Upper lobe of left lung (tissue), 6 donors: ENCODE measurements around the gene L1CAM. TPM values are rescaled to one million over a fixed set of nuclear protein-coding genes. Genes with fewer than 3 reads are reported as not detected.

Source experiments
- ATAC-seq, 2 donors: fragments of 200-7000 bp; cut with Tn5 transposase; one replicate each; pipeline ENCODE4 v1.9.1; 2022; ENCODE audit warnings: mild to moderate bottlenecking in 2 of 2, moderate library complexity in 2 of 2; ENCODE audit not compliant: low FRiP score in 2 of 2
- DNase-seq, 2 donors: peaks; one replicate each; pipeline ENCODE4 v3.0.0-alpha.2; 2019 to 2020
- H3K27ac ChIP-seq, 4 donors: fragments of 200-600 bp; sonication (generic); one replicate each; pipeline ENCODE4 v1.5.1; 2016 to 2019
- H3K27me3 ChIP-seq, 4 donors: fragments of 200-600 bp; sonication (generic); one replicate each; pipeline ENCODE4 v1.5.1; 2017 to 2019
- H3K36me3 ChIP-seq, 4 donors: fragments of 200-600 bp; sonication (generic); one replicate each; pipeline ENCODE4 v1.5.1; 2016 to 2019
- H3K4me1 ChIP-seq, 4 donors: fragments of 200-600 bp; sonication (generic); one replicate each; pipeline ENCODE4 v1.5.1; 2018 to 2019
- H3K4me3 ChIP-seq, 4 donors: fragments of 200-600 bp; sonication (generic); one replicate each; pipeline ENCODE4 v1.5.1; 2017 to 2019; ENCODE audit warnings: mild to moderate bottlenecking in 2 of 4, moderate library complexity in 1 of 4
- H3K9me3 ChIP-seq, 4 donors: fragments of 200-600 bp; sonication (generic); one replicate each; pipeline ENCODE4 v1.5.1; 2018 to 2019
- EP300 ChIP-seq, 4 donors: sonication (generic); formaldehyde crosslinking; IDR thresholded peaks; one replicate each; pipeline ENCODE4 v1.5.1; 2017; ENCODE audit warnings: antibody characterized with exemption in 4 of 4, control low read depth in 2 of 4
- POLR2A ChIP-seq, 4 donors: fragments of 450-650 bp; IDR thresholded peaks; one replicate each; pipeline ENCODE4 v1.5.1; 2016 to 2017; ENCODE audit warnings: antibody characterized with exemption in 4 of 4, mild to moderate bottlenecking in 2 of 4
- POLR2AphosphoS5 ChIP-seq, 2 donors: sonication (generic); formaldehyde crosslinking; IDR thresholded peaks; one replicate each; pipeline ENCODE4 v1.5.1; 2017; ENCODE audit warnings: antibody characterized with exemption in 2 of 2
- WGBS, 2 donors: methylation state at CpG; one replicate each; pipeline ENCODE4 v1.1.5; 2017 to 2018; 5-methylcytosine and 5-hydroxymethylcytosine counted together
- total RNA-seq, 6 donors: library from RNA; depleted of rRNA in 4 of 6; stranded (reverse); fragments of >200 nt in 4 of 6; gene quantifications; one replicate each; pipeline versions ENCODE4 v1.1.0 to v1.2.1, GENCODE V29; 2016 to 2021
- TF ChIP-seq, protein P1 (sequence below), 6 experiments: fragments of 450-650 bp in 4 of 6; fragments of 200-600 bp in 2 of 6; sonication (generic) in 2 of 6; IDR thresholded peaks; one replicate each; pipeline ENCODE4 v1.5.1; 2016 to 2019; ENCODE audit warnings: antibody characterized with exemption in 6 of 6
- donor health status: DM: no; HTN: no; CAD: no; lungs with moderate emphysema.
- donor health status: DM: no; HTN: yes; CAD: no; lungs with severe emphysema.

L1CAM gene
- total RNA-seq, 6 donors from 2014 or later, result 0.52 to 10.0 (median 1.1) TPM; not detected in 1

GRCh38 chrX:153865685-153866084 is 20.3 kb downstream of the L1CAM start:
- H3K9me3 ChIP-seq, result no peaks in the 10 kb centered on the region
- no peak overlapping the region for H3K4me3 ChIP-seq
- TF ChIP-seq, protein P1, sequence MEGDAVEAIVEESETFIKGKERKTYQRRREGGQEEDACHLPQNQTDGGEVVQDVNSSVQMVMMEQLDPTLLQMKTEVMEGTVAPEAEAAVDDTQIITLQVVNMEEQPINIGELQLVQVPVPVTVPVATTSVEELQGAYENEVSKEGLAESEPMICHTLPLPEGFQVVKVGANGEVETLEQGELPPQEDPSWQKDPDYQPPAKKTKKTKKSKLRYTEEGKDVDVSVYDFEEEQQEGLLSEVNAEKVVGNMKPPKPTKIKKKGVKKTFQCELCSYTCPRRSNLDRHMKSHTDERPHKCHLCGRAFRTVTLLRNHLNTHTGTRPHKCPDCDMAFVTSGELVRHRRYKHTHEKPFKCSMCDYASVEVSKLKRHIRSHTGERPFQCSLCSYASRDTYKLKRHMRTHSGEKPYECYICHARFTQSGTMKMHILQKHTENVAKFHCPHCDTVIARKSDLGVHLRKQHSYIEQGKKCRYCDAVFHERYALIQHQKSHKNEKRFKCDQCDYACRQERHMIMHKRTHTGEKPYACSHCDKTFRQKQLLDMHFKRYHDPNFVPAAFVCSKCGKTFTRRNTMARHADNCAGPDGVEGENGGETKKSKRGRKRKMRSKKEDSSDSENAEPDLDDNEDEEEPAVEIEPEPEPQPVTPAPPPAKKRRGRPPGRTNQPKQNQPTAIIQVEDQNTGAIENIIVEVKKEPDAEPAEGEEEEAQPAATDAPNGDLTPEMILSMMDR (IDR thresholded peaks at IDR 0.05), result no peak
- TF ChIP-seq EP300 (IDR thresholded peaks at IDR 0.05) (no peak), POLR2A (IDR thresholded peaks at IDR 0.05) (no peak), POLR2AphosphoS5 (IDR thresholded peaks at IDR 0.05) (no peak)
- H3K36me3 ChIP-seq, result no peaks in the 10 kb centered on the region
- DNase-seq, result no peak
- peaks cover 0 to 6% (median 0%) of the 10 kb centered on the region in 4 donors for H3K27me3 ChIP-seq
- no peak for ATAC-seq
- WGBS, 2 donors, result 86 to 90% methylated on average over 5 to 9 of the region's 9 CpGs
- no peak overlapping the region for H3K27ac ChIP-seq
- no peaks in the 10 kb centered on the region for H3K4me1 ChIP-seq

- DNase-seq (no peak), ATAC-seq (no peak)
- no peaks in the 10 kb centered on the region for H3K4me1 ChIP-seq
- WGBS, 2 donors, result 94% methylated on average over 11 of the region's 11 CpGs; no CpG with 5 or more reads in 1 of the 2 donors
- H3K36me3 ChIP-seq, result no peaks in the 10 kb centered on the region
- peaks cover 0 to 6% (median 0%) of the 10 kb centered on the region in 4 donors for H3K27me3 ChIP-seq
- no peak overlapping the region for H3K27ac ChIP-seq
- no peak overlapping the region for H3K4me3 ChIP-seq
- TF ChIP-seq EP300 (IDR thresholded peaks at IDR 0.05), result no peak
- TF ChIP-seq, protein P1 (IDR thresholded peaks at IDR 0.05), result no peak
- H3K9me3 ChIP-seq, result no peaks in the 10 kb centered on the region
Measured at GRCh38 chrX:153865321-153865580, 20.7 kb downstream of the L1CAM start.

DNA sequence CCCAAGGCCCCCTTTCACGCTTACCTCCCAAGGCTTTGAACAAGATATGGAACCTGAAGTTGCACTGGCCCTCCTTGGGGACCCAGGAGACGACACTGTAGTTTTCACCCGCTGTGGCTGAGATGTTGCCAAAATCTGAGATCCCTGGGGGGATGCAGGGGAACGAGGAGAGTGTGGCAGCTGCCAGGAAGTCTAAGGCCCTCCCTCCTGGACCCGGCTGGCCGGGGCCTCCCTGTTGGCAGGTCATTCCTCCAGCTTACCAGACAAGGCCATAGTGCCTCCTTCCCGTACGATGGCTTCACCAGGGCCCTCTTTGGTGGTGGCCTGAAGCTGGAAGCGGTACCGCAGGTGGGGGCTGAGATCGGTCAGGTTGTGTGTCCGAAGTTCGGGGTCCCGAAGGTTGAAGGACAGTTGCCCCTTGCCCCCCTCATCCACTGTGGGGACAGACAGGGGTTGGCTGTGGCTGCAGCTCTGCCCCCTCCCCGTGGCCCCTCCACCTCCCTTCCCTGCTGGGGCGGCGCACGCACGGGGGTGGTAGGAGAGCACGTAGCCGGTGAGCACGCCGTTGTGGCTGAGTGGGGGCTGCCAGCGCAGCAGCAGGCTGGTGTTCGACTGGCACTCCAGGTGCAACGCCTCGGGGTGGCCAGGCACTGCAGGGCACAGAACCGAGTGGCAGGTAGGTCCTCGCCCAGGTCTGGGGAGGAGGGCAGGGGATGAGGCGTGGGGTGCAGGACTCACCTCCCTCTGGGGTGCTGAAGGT is 21.2 kb downstream of the L1CAM start:
- Histone ChIP-seq H3K27ac (no peak overlapping the region), H3K27me3 (peaks cover 0 to 6% (median 0%) of the 10 kb centered on the region in 4 donors), H3K4me1 (no peaks in the 10 kb centered on the region), H3K4me3 (no peak overlapping the region), H3K36me3 (no peaks in the 10 kb centered on the region), H3K9me3 (no peaks in the 10 kb centered on the region)
- DNase-seq, result no peak
- ATAC-seq, result no peak
- TF ChIP-seq, protein P1 (IDR thresholded peaks at IDR 0.05), result no peak
- TF ChIP-seq POLR2A (IDR thresholded peaks at IDR 0.05), result no peak
- no peak for TF ChIP-seq EP300 (IDR thresholded peaks at IDR 0.05)
- no peak for TF ChIP-seq POLR2AphosphoS5 (IDR thresholded peaks at IDR 0.05)
- 87% methylated on average over 30 of the region's 30 CpGs; no CpG with 5 or more reads in 1 of the 2 donors for WGBS, 2 donors

GRCh38 chrX:153864101-153864500 is 21.9 kb downstream of the L1CAM start:
- Histone ChIP-seq H3K27ac (no peak overlapping the region), H3K27me3 (peaks cover 0 to 6% (median 0%) of the 10 kb centered on the region in 4 donors), H3K36me3 (no peaks in the 10 kb centered on the region), H3K9me3 (no peaks in the 10 kb centered on the region), H3K4me1 (no peaks in the 10 kb centered on the region), H3K4me3 (no peak overlapping the region)
- ATAC-seq (no peak), DNase-seq (no peak)
- TF ChIP-seq EP300 (IDR thresholded peaks at IDR 0.05), result no peak
- no peak for TF ChIP-seq POLR2AphosphoS5 (IDR thresholded peaks at IDR 0.05)
- TF ChIP-seq POLR2A (IDR thresholded peaks at IDR 0.05), result no peak
- TF ChIP-seq, protein P1 (IDR thresholded peaks at IDR 0.05), result no peak
- 82 to 84% methylated on average over 3 to 9 of the region's 10 CpGs for WGBS, 2 donors
